Right atrium auricular region (tissue), 2 donors: ENCODE data around the gene CNTNAP2. TPM values are rescaled to one million over a fixed set of nuclear protein-coding genes. Genes with fewer than 3 reads are reported as not detected.

ENCODE experiments used
- DNase-seq: peaks from one replicate; pipeline ENCODE4 v3.0.0-alpha.2; 2019; ENCODE audit warnings: low spot score
- H3K27ac ChIP-seq, 2 donors: fragments of 200-600 bp; sonication (generic); 1 replicate in 1 of 2; 2 replicates in 1 of 2; pipeline ENCODE4 v1.5.1; 2016 to 2019
- H3K27me3 ChIP-seq, 2 donors: fragments of 200-600 bp; sonication (generic); one replicate each; pipeline versions ENCODE4 v1.5.1 to v1.6.0; 2017 to 2019
- H3K36me3 ChIP-seq: fragments of 200-600 bp; sonication (generic); one replicate; pipeline ENCODE4 v1.5.1; 2016
- H3K4me1 ChIP-seq, 2 donors: fragments of 200-600 bp; sonication (generic); one replicate each; pipeline versions ENCODE4 v1.5.1 to v1.6.0; 2017 to 2019
- H3K4me3 ChIP-seq, 2 donors: fragments of 200-600 bp; sonication (generic); 1 replicate in 1 of 2; 2 replicates in 1 of 2; pipeline ENCODE4 v1.5.1; 2017 to 2019; ENCODE audit warnings: mild to moderate bottlenecking in 1 of 2, moderate library complexity in 1 of 2
- H3K9me3 ChIP-seq, 2 donors: fragments of 200-600 bp; sonication (generic); one replicate each; pipeline ENCODE4 v1.5.1; 2019
- total RNA-seq, 2 donors: library from RNA; depleted of rRNA; stranded (reverse); fragments of >200 nt; gene quantifications; one replicate each; pipeline ENCODE4 v1.1.0, GENCODE V29; 2016
- TF ChIP-seq, protein P1 (sequence below), 2 donors: fragments of 200-600 bp; sonication (generic); IDR thresholded peaks; one replicate each; pipeline ENCODE4 v1.5.1; 2019; ENCODE audit warnings: antibody characterized with exemption in 2 of 2

The CNTNAP2 gene
- total RNA-seq, 2 donors from 2014 or later: 1.1 to 1.7 TPM

DNA sequence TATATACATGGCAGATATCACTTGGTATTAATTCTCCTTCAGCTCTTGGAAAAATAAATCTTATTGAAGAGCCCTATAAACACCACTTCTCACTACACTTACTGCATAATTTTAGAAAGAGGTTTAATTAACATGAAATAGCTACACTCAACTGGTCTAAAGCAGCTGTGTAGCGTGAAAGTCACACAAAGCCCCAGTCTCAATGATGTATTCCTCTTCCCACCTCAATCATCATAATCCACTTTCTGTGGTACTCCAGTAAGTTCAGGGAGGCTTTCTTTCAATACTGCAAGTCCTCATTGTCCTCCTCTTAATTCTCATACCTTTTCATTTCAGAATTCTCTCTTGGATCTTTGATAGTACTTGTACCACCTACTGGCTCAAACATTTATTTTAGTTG is 688.0 kb downstream of the CNTNAP2 start:
- peaks cover 0 to 10% of the 10 kb centered on the region in 2 donors for H3K9me3 ChIP-seq
- TF ChIP-seq, protein P1, sequence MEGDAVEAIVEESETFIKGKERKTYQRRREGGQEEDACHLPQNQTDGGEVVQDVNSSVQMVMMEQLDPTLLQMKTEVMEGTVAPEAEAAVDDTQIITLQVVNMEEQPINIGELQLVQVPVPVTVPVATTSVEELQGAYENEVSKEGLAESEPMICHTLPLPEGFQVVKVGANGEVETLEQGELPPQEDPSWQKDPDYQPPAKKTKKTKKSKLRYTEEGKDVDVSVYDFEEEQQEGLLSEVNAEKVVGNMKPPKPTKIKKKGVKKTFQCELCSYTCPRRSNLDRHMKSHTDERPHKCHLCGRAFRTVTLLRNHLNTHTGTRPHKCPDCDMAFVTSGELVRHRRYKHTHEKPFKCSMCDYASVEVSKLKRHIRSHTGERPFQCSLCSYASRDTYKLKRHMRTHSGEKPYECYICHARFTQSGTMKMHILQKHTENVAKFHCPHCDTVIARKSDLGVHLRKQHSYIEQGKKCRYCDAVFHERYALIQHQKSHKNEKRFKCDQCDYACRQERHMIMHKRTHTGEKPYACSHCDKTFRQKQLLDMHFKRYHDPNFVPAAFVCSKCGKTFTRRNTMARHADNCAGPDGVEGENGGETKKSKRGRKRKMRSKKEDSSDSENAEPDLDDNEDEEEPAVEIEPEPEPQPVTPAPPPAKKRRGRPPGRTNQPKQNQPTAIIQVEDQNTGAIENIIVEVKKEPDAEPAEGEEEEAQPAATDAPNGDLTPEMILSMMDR (IDR thresholded peaks at IDR 0.05): no peak
- H3K4me3 ChIP-seq: no peak overlapping the region
- H3K4me1 ChIP-seq: no peaks in the 10 kb centered on the region
- no peak for DNase-seq
- no peak overlapping the region for H3K27ac ChIP-seq
- H3K36me3 ChIP-seq: no peaks in the 10 kb centered on the region
- H3K27me3 ChIP-seq: no peaks in the 10 kb centered on the region

DNA sequence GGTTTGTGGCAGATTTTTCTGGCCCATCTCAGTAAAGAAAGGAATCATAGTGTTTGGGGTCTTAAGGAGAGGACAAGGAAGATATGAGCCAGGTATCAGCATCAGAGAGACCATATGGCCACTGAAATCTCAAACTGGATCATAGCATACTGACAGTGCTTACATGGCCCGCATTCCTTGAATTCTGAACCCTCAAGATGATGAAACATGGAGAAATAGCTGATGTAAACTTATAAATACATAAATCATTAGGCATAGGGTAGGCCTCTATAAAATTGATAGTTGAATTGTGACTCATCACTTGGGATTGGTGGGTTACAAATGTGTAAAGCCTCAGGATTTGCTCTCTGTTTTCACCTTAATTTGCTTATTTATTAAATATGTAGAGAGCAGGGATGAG is 688.5 kb downstream of the CNTNAP2 start:
- Histone ChIP-seq H3K9me3 (peaks cover 0 to 15% of the 10 kb centered on the region in 2 donors), H3K4me1 (no peaks in the 10 kb centered on the region), H3K27ac (no peak overlapping the region), H3K4me3 (no peak overlapping the region), H3K36me3 (no peaks in the 10 kb centered on the region), H3K27me3 (no peaks in the 10 kb centered on the region)
- DNase-seq: no peak
- TF ChIP-seq, protein P1 (IDR thresholded peaks at IDR 0.05): no peak

DNA sequence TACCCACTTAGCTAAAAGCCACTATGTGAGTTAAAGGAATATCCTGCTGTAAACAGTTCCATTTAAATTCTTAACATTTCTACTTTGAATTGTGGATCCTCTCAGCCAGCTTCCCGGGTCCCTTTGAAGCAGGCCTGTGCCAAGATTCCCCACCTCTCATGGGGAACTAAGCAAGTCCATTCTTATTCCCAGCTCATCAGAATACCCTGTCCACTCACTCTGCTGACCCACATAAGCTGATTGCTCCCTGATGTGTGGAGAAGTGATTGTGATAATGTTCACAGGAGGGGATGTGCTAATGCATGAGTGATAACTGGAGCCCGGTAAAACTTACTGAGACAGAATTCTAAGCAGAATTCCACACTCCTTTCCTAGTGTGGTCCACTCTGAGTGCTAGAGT is 709.7 kb downstream of the CNTNAP2 start:
- H3K27ac ChIP-seq: no peak overlapping the region
- H3K36me3 ChIP-seq: no peaks in the 10 kb centered on the region
- TF ChIP-seq, protein P1 (IDR thresholded peaks at IDR 0.05): no peak
- peaks cover 0 to 6% of the 10 kb centered on the region in 2 donors for H3K9me3 ChIP-seq
- H3K4me1 ChIP-seq: no peaks in the 10 kb centered on the region
- H3K27me3 ChIP-seq: no peaks in the 10 kb centered on the region
- no peak for DNase-seq
- H3K4me3 ChIP-seq: no peak overlapping the region

DNA sequence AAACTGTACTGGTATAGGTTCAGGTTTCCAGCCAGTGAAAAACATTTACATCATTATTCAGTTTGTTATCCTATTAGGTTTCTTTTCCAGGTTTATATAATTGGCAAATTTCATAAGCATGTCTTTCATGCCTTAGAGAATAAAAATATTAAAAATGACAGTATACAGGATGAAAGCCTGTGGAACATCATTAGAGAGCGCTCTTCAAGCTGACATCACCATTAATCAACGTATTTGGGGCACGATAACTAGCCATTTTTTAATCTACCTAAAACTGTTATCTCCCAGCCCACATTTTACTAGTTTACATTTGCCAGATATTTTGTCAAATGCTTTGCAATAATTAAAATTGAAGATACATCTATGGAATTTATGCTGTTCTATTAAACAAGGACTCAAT is 714.1 kb downstream of the CNTNAP2 start:
- no peaks in the 10 kb centered on the region for H3K27me3 ChIP-seq
- H3K36me3 ChIP-seq: no peaks in the 10 kb centered on the region
- H3K9me3 ChIP-seq: no peaks in the 10 kb centered on the region
- DNase-seq: no peak
- TF ChIP-seq, protein P1 (IDR thresholded peaks at IDR 0.05): no peak
- no peak overlapping the region for H3K27ac ChIP-seq
- H3K4me3 ChIP-seq: no peak overlapping the region
- no peaks in the 10 kb centered on the region for H3K4me1 ChIP-seq

DNA sequence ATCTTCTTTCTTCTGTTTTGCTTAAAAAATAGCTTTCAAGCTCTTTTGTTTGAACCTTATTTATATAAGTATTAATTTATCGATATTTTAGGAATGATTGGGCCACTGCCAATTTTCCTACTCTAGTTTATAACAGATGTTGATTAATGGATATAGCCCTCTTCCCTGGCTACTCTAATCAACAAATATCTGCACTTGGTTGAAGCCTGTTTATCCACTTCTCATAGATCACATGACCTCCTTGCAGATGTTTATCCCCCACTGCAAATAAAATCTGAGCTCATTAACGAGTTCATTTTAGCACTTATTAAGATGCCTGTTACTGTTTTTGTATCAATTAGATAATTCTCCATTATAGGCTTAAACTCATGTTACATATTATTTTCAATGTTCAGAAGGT is 715.3 kb downstream of the CNTNAP2 start:
- Histone ChIP-seq H3K27me3 (no peaks in the 10 kb centered on the region), H3K4me3 (no peak overlapping the region), H3K9me3 (peaks cover 0 to 9% of the 10 kb centered on the region in 2 donors), H3K27ac (no peak overlapping the region), H3K36me3 (no peaks in the 10 kb centered on the region), H3K4me1 (no peaks in the 10 kb centered on the region)
- TF ChIP-seq, protein P1 (IDR thresholded peaks at IDR 0.05): no peak
- no peak for DNase-seq

DNA sequence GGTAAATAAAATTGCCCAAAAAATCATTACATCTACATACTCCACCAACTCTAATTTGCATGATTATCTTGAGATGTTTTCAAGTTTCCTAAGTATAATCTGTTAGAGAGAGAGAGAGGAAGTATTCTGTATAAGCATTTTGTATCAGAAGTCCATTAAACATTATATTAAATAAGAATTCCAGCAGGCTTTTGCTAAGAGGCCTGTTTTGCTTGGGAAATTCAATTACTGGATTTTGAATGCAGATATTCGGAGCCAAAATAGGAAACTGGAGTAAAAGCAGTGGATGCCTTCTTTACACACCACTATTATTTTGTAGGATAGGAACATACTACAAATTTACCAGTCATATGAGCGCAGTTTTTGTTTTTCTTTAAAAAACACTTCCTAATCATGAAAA is 727.8 kb downstream of the CNTNAP2 start:
- no peaks in the 10 kb centered on the region for H3K27me3 ChIP-seq
- no peaks in the 10 kb centered on the region for H3K4me1 ChIP-seq
- H3K36me3 ChIP-seq: no peaks in the 10 kb centered on the region
- H3K27ac ChIP-seq: no peak overlapping the region
- no peak overlapping the region for H3K4me3 ChIP-seq
- no peaks in the 10 kb centered on the region for H3K9me3 ChIP-seq
- no peak for DNase-seq
- TF ChIP-seq, protein P1 (IDR thresholded peaks at IDR 0.05): no peak
